HepG2 (cell line): ENCODE measurements around the gene RGS13.

Experiments used
- ATF3 ChIP-seq: sonication (generic); formaldehyde crosslinking; IDR thresholded peaks from 2 replicates; pipeline ENCODE4 v1.4.0; 2020; ENCODE audit warnings: missing genetic modification reagents
- E2F1 ChIP-seq: sonication (generic); formaldehyde crosslinking; IDR thresholded peaks from 2 replicates; pipeline ENCODE4 v1.5.0; 2020; ENCODE audit warnings: missing genetic modification reagents
- MAFF ChIP-seq: IDR thresholded peaks from 2 replicates; pipeline ENCODE4 v1.6.1; 2011; ENCODE audit warnings: low read depth, low read length, improper control_type of control experiment
- MATR3 ChIP-seq: sonication (generic); formaldehyde crosslinking; IDR thresholded peaks from 2 replicates; pipeline ENCODE4 v1.4.0; 2020; ENCODE audit warnings: missing genetic modification reagents
- TBP ChIP-seq: sonication (generic); formaldehyde crosslinking; IDR thresholded peaks from 2 replicates; pipeline ENCODE4 v1.5.0; 2020; ENCODE audit warnings: missing genetic modification reagents
- ZSCAN5A ChIP-seq: sonication (generic); formaldehyde crosslinking; IDR thresholded peaks from 2 replicates; pipeline ENCODE4 v1.8.0; 2022; ENCODE audit warnings: mild to moderate bottlenecking, missing genetic modification reagents, borderline replicate concordance
- TF ChIP-seq, protein P1 (sequence below): sonication (generic); formaldehyde crosslinking; IDR thresholded peaks from 2 replicates; pipeline ENCODE4 v1.5.0; 2020; ENCODE audit warnings: mild to moderate bottlenecking, missing genetic modification reagents, moderate library complexity

GRCh38 chr1:192587386-192588266 lies 48.3 kb upstream of the RGS13 start:
- TF ChIP-seq, protein P1, sequence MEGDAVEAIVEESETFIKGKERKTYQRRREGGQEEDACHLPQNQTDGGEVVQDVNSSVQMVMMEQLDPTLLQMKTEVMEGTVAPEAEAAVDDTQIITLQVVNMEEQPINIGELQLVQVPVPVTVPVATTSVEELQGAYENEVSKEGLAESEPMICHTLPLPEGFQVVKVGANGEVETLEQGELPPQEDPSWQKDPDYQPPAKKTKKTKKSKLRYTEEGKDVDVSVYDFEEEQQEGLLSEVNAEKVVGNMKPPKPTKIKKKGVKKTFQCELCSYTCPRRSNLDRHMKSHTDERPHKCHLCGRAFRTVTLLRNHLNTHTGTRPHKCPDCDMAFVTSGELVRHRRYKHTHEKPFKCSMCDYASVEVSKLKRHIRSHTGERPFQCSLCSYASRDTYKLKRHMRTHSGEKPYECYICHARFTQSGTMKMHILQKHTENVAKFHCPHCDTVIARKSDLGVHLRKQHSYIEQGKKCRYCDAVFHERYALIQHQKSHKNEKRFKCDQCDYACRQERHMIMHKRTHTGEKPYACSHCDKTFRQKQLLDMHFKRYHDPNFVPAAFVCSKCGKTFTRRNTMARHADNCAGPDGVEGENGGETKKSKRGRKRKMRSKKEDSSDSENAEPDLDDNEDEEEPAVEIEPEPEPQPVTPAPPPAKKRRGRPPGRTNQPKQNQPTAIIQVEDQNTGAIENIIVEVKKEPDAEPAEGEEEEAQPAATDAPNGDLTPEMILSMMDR = no peak
- TF ChIP-seq ATF3 (CRISPR knock-in tag) (no peak), MAFF (no peak), E2F1 (CRISPR knock-in tag) (no peak), MATR3 (CRISPR knock-in tag) (no peak), TBP (CRISPR knock-in tag) (no peak), ZSCAN5A (no peak)
